NCI-H526 (cell line): ENCODE results near the gene CNGA2.
"Not testable (repeated sequence)": the region's sequence is repeated elsewhere in the genome, so short reads cannot be mapped to it uniquely, and the experiment has no call there.

Source experiments
- DNase-seq, 2 experiments: peaks; one replicate each; lab custom pipeline; 2025; lab: John Stamatoyannopoulos, UW

Gene CNGA2

DNA sequence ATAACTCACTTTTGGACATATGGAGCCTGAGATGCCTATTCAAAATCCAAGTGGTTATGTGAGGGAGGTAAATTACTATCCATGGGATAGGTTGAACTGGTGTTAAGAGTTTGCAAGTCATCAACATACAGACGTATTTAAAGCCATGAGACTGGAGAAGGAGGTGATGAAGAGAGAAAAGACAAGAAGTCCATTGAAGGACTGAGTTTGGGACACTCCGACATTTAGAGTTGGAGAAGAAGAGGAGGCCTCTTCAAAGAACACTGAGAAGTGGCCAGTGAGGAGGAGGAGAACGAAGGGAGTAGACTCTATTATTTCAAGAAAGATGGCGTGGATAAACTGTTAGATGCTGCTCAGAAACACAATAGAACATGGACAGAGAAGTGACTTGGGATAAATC is at the start of gene CNGA2:
Gene CNGA2 (plus strand): TSS at position 301 of the 400 bp plus-strand sequence. CDS start 3,738 bp downstream, outside the sequence.
- DNase-seq: no peak

DNA sequence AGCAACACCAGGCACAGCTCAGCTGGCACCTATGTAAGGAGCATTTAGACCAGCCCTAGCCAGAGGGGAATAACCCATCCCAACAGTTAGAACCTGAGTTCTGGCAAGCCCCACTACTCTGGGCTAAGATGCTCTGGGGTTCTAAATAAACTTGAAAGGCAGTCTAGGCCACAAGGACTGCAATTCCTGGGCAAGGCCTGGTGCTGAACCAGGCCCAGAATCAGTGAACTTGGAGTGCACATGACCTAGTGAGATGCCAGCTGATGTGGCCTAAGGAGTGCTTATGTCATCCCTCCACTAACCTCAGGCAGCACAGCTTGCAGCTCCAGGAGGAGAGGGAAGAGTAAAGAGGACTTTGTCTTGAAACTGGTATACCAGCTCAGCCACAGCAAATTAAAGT is 46.9 kb upstream of the CNGA2 start:
- DNase-seq: no peak

DNA sequence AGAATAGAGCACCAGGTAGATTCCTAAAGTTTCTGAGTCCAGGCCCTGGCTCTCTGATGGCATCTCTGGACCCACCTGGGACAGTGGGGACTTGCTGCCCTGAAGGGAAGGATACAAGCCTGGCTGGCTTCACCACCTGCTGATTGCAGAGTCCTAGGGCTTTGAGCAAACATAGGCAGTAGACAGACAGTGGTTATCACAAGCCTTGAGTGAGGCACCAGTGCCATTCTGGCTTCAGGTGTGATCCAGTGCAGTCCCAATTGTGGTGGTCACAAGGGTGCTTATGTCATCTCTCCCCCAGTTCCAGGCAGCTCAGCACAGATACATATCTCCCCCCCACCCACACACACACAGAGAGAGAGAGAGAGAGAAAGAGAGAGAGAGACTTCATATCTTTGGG is 45.9 kb upstream of the CNGA2 start:
- no peak for DNase-seq

DNA sequence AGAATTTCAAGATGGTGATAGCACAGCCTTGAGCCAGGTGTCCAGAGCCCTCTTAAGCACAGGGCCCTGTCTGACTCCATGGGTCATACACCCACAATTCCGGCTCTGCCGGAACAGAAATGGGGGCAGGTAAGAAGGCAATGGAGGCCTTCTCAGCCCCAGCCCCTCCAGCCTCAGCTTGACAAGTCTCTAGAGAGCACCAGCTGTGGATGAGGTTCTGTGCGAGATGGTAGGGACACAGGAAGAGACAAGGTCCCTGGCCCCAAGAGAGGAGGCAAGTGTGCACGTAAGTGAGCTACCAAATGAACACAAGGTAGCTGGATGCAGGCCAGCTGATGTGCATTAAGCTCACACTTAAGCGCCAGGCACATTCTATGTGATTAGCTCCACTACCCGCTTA is 41.7 kb upstream of the CNGA2 start:
- DNase-seq: no peak

DNA sequence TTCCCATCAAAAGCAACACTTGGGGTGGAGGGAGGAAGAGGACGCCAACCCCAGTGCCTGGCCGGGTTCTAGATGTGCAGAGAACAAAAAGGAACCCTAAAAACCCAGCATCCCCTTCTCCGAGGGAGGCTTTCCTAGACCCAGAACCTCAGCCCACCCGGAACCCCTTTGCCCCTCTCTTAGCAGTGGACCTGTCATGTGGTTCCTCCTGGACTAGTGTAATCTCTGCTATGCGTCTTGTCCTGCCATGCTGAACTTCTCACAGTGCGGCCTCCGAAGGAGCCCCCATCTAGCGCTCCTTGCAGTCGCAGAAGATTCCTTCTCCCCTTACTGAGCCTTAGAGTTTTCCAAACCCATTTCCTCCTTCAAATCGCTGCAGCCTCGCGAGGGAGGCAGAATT is 40.4 kb upstream of the CNGA2 start:
- no peak for DNase-seq

DNA sequence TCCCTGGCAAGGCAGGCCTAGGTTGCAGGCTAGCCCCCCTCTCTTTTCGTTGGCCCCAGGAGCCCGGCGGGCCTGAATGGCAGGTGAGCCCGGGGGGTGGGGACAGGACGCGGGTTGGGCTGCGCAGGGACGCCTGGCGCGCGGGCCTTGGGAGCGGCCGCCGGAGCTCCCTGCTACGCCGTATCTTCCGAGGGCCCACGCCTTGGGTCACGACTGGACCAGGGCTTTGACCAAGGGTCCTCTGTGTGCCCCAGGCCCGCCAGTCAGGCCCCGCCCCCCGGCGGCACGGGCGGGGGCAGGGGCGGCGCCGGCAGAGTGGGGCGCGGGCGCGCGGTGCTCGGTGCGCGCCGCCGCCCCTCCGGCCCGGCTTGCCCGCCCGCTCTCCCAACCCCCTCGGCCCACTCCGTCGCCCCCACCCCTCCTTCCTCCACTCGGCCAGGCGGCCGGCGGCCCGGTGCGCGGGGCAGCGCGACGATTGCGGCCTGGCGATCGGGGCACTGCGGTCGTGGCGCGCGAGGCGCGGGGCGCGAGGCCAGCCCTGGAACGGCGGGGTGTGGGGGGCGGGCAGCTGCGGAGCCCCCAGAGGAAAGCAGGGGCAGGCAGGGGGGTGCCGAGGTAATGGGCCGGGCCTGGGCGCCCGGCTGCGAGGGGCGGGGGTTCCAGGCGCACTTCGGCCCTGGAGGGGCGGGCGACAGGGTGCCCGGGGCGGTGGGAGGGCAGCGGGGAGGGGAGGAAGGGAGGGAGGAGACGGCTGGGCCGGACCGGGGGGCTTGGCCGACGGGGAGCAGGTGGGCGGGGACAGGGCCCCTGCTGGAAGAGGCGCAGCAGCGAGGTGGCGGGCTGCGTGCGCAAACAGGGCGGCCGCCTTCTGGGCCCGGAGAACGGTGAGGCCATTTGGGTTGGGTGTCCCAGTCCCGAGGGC is 39.6 kb upstream of the CNGA2 start, which contains the start of gene PRRG3:
Gene PRRG3 (plus strand): TSS at position 798 of the 922 bp plus-strand sequence. CDS start 3,357 bp downstream, outside the sequence.
- no peak for DNase-seq

DNA sequence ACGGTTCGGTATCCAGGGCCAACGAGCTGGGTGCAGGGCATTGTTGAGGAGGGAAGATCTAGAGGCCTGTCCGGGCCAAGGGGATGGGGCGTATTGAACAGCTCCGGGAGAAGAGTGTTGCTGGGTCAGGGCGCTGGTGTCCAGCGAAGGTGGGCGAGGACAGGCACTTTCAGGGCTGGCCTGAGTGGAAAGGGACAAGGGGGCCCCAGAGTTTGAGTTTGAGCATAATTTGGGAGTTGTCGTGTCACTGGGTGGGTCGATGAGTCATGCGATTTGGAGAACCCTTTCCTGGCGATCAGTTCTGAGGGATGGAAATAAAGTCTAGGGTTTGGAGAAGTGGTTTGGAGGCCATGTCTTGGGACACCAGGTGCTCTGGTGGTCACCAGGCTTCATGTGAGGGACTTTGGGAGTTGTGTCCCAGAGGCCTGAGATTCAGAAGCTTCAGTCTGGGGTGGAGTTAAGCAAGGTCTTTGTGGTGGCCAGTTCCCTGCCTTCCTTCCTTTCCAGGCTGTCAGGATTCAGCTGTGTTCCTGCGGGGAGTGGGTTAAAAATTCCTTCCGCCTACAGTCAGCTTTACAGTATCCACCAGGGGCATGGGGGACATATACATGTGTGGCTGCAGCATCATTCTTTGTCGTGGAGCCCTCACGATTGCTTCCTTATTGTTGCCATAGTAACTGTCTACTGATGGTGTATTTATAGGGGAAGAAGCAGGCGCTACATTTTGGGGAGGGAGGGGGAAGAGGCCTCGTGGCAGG is 38.8 kb upstream of the CNGA2 start:
- no peak for DNase-seq

DNA sequence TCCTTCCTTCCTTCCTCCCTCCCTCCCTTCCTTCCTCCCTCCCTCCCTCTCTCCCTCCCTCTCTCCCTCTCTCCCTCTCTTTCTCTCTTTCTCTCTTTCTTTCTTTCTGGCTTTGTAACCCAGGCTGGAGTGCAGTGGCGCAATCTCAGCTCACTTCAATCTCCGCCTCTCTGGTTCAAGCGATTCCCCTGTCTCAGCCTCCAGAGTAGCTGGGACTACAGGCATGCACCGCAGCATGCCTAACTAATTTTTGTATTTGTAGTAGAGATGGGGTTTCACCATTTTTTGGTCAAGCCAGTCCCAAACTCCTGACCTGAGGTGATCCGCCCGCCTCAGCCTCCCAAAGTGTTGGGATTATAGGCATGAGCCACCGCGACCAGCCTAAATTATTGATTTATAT is 37.5 kb upstream of the CNGA2 start:
- not testable (repeated sequence) for DNase-seq

DNA sequence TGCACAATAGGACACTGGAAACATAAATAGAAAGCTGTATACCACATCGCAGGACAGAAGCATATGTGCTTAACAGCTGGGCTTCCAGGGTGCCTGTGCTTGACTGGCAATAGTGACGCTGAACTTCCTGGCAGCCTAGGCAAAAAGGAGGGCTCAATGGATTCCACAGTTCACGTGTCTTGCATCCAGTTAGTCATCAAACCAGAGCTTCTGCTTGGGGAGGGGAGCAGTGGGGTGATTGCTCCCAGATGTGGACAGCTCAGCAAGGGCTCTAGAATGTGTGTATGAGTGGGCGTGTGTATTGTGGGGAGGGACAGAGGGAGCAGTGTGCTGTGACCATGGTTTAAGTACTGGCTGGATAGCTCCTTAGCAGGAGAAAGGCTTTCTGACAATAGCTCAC is 37.0 kb upstream of the CNGA2 start:
- no peak for DNase-seq

DNA sequence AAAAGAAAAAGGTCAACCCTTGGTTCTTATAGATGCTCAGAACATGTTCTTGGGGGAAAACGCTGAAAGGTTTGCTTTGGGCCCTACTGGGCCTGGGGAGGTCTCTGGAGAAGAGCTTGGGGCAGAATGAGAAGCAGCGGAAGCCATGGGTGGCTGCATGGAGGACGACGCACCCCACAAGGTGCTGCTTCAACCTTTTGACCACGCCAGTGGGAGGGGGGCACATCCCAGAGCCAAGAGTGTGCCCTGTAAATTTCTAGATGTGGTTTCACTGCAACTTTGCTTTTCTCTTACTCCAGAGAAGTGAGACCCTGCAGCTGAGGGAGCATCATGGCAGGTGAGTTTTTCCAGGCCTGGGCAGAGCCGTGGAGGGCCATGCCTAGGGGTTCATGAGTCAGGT is 36.1 kb upstream of the CNGA2 start:
- DNase-seq: no peak

DNA sequence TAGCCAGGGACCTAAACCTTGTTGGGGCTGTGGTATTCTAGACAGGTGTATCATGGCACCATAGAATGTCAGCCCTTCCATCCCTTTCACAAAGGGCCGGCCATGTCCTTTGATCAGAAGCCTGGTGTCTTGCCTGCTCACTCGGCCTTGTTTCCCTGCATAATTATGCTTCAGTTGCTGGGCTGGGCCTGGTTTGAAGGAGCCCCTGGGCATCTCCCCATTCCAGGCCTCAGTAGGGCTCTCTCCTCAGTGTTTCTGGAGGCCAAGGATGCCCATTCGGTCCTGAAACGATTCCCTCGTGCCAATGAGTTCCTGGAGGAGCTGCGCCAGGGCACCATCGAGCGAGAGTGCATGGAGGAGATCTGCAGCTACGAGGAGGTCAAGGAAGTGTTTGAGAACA is 34.8 kb upstream of the CNGA2 start:
- DNase-seq: no peak

DNA sequence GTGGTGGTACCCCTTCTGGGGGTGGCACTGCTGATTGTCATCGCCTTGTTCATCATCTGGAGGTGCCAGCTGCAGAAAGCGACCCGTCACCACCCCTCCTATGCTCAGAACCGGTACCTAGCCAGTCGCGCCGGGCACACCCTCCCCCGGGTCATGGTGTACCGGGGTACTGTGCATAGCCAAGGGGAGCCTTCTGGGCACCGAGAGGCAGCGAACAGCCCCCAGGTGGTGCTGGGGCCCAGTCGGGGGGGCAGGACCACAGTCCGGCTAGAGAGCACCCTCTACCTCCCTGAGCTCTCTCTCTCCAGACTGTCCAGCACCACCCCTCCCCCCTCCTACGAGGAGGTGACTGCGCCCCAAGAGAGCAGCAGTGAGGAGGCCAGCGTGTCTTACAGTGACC is 34.0 kb upstream of the CNGA2 start:
- DNase-seq: no peak

DNA sequence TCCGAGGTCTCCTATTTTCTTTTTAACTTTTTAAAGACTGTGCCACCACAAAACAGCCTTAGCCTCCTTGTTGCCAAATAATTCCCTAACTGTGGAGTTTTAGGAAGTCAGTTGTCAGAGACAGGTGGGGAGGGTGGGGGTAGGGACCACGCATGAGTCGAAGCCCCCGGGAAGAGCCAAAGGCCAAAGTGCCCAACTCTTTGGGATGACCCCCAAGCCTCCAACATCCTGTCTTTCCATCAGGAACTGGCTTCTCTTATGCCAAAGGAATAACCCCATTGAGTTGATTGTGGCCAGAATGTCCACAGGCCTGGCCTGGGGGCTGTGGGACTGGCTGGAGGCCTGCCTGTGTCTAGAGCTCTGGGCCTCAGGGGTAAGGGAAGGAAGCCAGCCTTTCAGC is 33.5 kb upstream of the CNGA2 start:
- no peak for DNase-seq

DNA sequence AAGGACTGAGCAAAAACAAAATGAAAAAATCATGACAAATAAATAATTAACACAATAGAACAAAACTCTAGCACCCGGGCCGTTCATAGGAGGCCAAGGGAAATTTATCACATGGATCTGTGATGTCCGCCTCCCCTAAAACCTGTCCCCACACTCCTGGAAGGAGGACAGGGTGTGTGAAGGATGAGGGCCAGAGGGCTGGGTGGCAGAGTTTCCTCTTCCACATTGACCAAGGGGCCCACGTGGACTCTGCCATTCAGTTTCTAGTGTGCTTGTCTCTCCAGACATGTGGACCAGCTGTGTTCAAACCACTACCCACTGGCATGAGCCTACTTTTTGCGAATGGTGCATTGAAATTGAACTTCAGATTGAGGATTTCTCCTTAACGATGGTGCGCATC is 33.0 kb upstream of the CNGA2 start:
- no peak for DNase-seq

DNA sequence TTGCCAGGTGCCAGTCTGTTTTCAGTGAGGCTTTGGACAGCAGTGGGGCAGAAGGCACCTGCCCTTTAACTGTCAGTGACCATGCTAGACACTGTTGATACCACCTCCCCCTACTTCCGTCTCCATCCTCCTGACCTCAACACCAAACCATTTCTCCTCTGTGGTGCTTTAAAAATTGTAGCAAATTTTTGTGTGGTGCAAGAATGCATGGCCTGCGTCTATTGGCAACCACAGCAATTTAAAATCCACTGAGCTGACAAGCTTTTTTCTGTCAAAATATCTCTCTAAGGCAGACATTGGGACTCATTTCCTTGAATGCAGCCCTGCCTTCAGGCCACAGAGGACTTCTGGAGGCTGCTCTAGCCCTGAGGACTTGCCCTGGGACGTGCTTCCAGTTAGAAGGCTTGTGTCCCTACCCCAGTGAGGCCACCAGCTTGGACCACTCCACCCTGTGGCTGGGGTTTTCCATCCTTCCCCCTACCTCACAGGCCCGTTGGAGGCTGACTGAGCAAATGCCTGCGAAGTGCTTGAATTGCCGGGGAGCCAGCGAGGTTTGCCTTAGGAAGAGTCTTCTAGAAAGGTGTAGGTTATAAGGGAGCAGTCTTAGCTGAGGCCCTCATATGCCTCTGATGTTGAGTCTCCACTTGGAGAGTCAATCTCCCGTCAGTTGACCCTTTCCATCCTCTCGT is 32.4 kb upstream of the CNGA2 start:
- no peak for DNase-seq

DNA sequence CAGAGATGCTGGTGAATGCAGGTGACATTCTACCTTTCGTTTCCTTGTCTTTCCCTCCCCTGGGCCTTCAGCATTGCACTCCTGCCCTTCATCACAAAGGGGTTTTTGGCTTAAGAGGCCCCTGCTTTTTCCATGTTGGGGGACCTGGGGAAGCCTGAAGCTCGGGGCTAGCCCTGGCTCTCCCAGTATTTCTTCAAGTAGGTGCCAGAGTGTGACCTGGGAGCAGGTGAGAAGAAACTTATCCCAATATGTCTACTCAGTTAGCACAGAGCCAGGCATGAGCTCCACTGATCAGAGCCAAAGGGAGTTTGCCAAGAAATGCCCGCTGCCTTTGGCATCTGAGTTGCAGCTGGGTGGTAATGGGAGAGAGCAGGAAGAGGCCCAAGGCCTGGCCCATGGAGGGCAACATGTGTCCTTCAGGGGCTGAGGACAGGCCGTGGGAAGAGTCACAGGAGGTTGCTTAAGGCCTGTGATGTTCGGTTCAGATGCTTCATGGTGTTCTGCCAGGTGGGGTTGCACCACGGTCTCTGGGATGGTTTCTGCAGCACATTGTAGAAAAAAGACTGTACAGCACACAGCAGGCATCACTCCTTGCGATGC is 31.7 kb upstream of the CNGA2 start:
- DNase-seq: no peak

DNA sequence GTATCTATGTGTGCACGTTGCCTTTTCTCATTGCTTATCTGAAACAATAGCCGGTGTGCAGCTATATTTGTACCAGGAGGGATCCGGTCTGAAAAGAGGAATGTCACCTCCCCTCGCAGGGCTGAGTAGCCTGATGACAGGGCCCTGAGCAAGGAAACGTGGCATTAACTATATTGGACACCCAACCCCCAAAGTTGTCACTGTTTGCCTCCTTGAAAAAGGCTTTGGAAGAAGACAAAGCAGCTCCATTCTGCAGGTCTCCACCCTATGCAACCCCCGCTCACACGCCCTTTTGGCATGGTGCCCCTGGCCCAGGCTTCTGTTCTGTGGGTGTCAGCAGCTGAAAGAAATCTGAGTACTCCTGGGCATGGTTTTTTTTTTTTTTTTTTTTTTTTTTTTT is 31.1 kb upstream of the CNGA2 start:
- no peak for DNase-seq

DNA sequence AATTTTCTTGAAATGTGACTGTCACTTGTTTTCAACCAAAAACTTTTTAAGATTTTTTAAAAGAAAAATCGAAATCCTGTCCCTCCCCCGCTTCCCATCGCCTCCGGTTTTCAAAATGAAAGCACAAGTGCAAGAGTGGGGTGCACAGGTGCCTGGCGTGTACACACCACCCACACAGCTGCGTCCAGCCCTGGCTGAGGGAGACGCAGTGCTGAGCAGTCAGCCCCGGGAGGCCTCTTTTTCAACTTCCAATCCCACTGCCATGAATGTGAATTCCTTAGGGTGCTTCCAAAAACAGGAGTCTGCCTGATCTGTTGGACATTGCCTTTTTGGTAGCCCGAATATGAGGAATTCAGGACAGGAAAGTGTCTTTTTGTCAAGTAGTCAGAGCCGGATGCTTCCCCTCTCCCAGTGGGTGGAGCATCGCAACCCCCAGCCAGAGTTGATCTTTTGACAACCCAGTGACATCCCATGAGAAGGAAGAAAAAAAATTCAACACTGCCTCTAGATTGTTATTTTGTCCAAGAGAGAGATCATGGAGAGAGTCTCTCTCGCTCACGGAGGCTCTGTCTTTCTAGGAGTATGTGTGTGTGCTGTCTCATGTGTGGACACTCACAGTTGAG is 30.4 kb upstream of the CNGA2 start:
- DNase-seq: no peak

DNA sequence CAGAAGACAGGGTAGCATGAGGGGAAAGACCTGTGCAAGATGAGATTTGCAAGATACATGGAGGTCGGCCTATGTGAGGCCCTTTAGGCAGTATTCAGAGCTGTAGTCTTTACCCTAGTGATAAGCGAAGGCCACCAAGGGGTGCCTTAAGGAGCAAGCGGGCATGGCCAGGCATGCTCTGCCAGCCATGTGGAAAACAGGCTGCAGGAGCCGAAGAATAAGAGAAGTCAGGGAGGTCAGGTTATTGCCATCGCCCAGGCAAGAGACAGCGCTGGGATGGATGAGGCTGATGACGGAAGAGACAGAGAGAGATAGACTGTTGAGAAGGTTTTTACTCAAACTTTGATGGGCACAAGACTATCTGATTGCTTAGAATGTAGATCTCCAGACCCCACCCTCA is 25.7 kb upstream of the CNGA2 start:
- DNase-seq: no peak

DNA sequence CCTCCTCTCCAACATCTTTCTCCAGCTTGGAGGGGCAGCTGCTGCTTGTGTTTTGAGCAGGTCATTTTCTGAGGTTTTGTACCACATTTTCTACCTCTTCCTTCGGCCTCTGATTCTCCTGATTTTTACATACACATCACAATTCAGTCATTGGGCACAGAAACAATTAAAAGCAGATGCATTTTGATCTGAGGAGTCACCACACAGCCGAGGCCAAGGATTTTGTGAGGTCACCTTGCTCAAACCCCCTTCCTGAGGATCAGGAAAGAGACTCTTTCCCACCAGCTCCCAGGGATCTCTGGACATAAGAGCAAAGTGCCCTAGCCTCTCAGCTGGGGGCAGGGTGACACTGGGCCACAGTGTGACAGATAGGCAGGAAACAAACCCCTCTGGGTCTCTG is 24.1 kb upstream of the CNGA2 start:
- DNase-seq: no peak

DNA sequence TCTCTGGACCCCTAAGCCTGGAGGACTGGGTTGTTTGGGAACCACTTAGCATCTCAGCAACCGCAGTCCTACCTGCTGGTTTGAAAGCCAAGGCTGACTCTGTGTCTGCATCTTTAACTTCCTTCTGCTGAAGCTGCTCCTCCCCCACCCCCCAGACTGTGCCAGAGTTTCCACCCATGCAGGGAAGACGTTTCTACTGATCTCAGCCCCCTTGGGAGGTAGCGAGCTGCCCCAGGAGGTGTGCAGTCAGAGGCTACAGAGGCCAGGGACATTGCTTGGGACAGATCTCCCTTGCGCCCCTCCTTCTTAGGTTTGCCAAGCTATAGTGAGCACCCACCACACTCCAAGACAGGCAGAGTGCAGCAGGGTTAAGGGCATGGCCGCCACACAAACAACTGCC is 23.4 kb upstream of the CNGA2 start:
- DNase-seq: no peak

DNA sequence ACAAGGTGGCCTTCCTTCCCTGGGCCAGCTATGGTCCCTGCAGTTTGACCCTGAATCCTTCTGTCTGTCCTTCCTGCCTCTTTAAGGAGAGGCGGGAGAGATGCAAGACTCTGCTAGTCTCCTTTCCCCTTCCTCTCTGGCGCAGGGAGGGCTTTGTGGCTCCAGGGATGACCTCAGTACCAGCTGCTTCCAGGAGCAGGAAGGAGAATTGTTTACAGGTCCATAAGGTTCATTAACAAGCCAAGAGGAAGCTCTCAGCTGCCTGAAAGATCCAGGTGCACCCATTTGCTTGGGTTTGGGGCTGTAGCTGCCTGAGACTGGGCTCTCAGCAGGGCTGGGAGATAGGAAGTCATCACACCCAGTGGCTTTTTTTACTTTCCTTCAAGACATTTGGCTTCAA is 22.8 kb upstream of the CNGA2 start:
- no peak for DNase-seq
